Measurements from ENCODE around the gene MANSC4.

GRCh38 chr12:27817766-27818165, 37.7 kb upstream of the MANSC4 start:
- TF ChIP-seq, protein P1, sequence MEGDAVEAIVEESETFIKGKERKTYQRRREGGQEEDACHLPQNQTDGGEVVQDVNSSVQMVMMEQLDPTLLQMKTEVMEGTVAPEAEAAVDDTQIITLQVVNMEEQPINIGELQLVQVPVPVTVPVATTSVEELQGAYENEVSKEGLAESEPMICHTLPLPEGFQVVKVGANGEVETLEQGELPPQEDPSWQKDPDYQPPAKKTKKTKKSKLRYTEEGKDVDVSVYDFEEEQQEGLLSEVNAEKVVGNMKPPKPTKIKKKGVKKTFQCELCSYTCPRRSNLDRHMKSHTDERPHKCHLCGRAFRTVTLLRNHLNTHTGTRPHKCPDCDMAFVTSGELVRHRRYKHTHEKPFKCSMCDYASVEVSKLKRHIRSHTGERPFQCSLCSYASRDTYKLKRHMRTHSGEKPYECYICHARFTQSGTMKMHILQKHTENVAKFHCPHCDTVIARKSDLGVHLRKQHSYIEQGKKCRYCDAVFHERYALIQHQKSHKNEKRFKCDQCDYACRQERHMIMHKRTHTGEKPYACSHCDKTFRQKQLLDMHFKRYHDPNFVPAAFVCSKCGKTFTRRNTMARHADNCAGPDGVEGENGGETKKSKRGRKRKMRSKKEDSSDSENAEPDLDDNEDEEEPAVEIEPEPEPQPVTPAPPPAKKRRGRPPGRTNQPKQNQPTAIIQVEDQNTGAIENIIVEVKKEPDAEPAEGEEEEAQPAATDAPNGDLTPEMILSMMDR (conservative IDR thresholded peaks at IDR 0.05) = no peak
- no peak for TF ChIP-seq ZFX (IDR thresholded peaks at IDR 0.05)

Data from C4-2B (cell line).